SK-N-SH (cell line): ENCODE measurements around the gene PTPN4. TPM values are rescaled to one million over a fixed set of nuclear protein-coding genes. Genes with fewer than 3 reads are reported as not detected.

Experiments used
- CTCF ChIA-PET: fragments of 300-600, 350-600 bp; formaldehyde crosslinking; extraction: SDS; loops from one replicate; lab custom pipeline; 2021; lab: Yijun Ruan, JAX
- POLR2A ChIA-PET: fragments of 350-600 bp; sonication (Branson Sonifier 250); formaldehyde crosslinking; extraction: SDS; loops from one replicate; lab custom pipeline; 2020; ENCODE audit warnings: antibody characterized with exemption, inconsistent platforms; lab: Yijun Ruan, JAX
- DNase-seq: peaks from one replicate; pipeline ENCODE4 v3.0.0; 2012
- H2AFZ ChIP-seq: fragments of 200-600 bp; sonication (generic); 2 replicates; pipeline ENCODE4 v1.8.1; 2016; ENCODE audit warnings: antibody characterized with exemption, mild to moderate bottlenecking, low read depth
- H3F3A ChIP-seq: fragments of 200-600 bp; sonication (generic); replicated peaks from 2 replicates; pipeline ENCODE3; 2016; ENCODE audit warnings: antibody characterized with exemption, mild to moderate bottlenecking; ENCODE audit not compliant: insufficient read depth
- H3K27ac ChIP-seq, 2 experiments: fragments of 200-500 bp in 1 of 2; fragments of 200-600 bp in 1 of 2; sonication (Bioruptor generic) in 1 of 2; sonication (generic), shearing (Covaris generic) in 1 of 2; 2 replicates each; pipeline versions ENCODE4 v1.5.1 to v1.6.1; 2014 to 2016; ENCODE audit warnings: low read depth in 2 of 2, inconsistent platforms in 1 of 2, low read length in 1 of 2, mild to moderate bottlenecking in 1 of 2, mixed read lengths in 1 of 2
- H3K27me3 ChIP-seq: fragments of 200-600 bp; sonication (generic), shearing (Covaris generic); 2 replicates; pipeline ENCODE4 v1.6.1; 2016; ENCODE audit warnings: mixed run types; ENCODE audit not compliant: insufficient read depth
- H3K36me3 ChIP-seq, 2 experiments: fragments of 200-500 bp in 1 of 2; fragments of 200-600 bp in 1 of 2; sonication (Bioruptor generic) in 1 of 2; sonication (generic) in 1 of 2; replicated peaks in 1 of 2; 2 replicates each; pipeline versions ENCODE3 to v1.5.1; 2014 to 2016; ENCODE audit warnings: low read length in 1 of 2, mild to moderate bottlenecking in 1 of 2; ENCODE audit not compliant: insufficient read depth in 2 of 2, control insufficient read depth in 1 of 2
- H3K4me1 ChIP-seq, 2 experiments: fragments of 200-500 bp in 1 of 2; fragments of 200-600 bp in 1 of 2; sonication (Bioruptor generic) in 1 of 2; sonication (generic), shearing (Covaris generic) in 1 of 2; 2 replicates each; pipeline versions ENCODE4 v1.5.1 to v1.6.1; 2014 to 2016; ENCODE audit warnings: low read depth in 1 of 2, low read length in 1 of 2, mixed run types in 1 of 2; ENCODE audit not compliant: insufficient read depth in 2 of 2, control insufficient read depth in 1 of 2
- H3K4me2 ChIP-seq: fragments of 200-600 bp; sonication (generic), shearing (Covaris generic); 2 replicates; pipeline ENCODE4 v1.6.1; 2017; ENCODE audit warnings: mixed run types
- H3K4me3 ChIP-seq, 2 experiments: fragments of 200-500 bp in 1 of 2; fragments of 200-600 bp in 1 of 2; sonication (Bioruptor generic) in 1 of 2; sonication (generic), shearing (Covaris generic) in 1 of 2; 2 replicates each; pipeline versions ENCODE4 v1.5.1 to v1.8.1; 2014 to 2016; ENCODE audit warnings: low read depth in 2 of 2, inconsistent platforms in 1 of 2, low read length in 1 of 2, mild to moderate bottlenecking in 1 of 2, mixed read lengths in 1 of 2, moderate library complexity in 1 of 2
- H3K79me2 ChIP-seq: fragments of 200-600 bp; sonication (generic); 2 replicates; pipeline ENCODE4 v1.8.1; 2017; ENCODE audit warnings: mild to moderate bottlenecking; ENCODE audit not compliant: insufficient read depth
- H3K9ac ChIP-seq: fragments of 200-600 bp; sonication (generic); 2 replicates; pipeline ENCODE4 v1.6.1; 2017; ENCODE audit warnings: mixed run types
- H3K9me2 ChIP-seq: fragments of 200-600 bp; sonication (generic); 2 replicates; pipeline ENCODE4 v1.6.1; 2017; ENCODE audit warnings: mixed run types
- H3K9me3 ChIP-seq: fragments of 200-600 bp; sonication (generic); 2 replicates; pipeline ENCODE4 v1.6.1; 2017; ENCODE audit warnings: mixed run types, mild to moderate bottlenecking, moderate library complexity
- H4K20me1 ChIP-seq: fragments of 200-600 bp; sonication (generic); 2 replicates; pipeline ENCODE4 v1.6.1; 2017; ENCODE audit warnings: mild to moderate bottlenecking, mixed run types; ENCODE audit not compliant: insufficient read depth
- CHD2 ChIP-seq: fragments of 150-350 bp; IDR thresholded peaks from 2 replicates; pipeline ENCODE4 v1.6.1; 2018; ENCODE audit warnings: low read length; ENCODE audit not compliant: partially characterized antibody
- EP300 ChIP-seq, 2 experiments: IDR thresholded peaks; 2 replicates each; pipeline versions ENCODE4 v1.4.0 to v1.6.1; 2012; ENCODE audit warnings: borderline replicate concordance in 1 of 2, low read depth in 1 of 2, low read length in 1 of 2
- EZH2phosphoT487 ChIP-seq: fragments of 200-600 bp; sonication (generic); IDR thresholded peaks from 2 replicates; pipeline ENCODE4 v1.6.1; 2017; ENCODE audit warnings: low read depth, mixed run types, mild to moderate bottlenecking, antibody characterized with exemption, moderate library complexity, borderline replicate concordance
- FOSL2 ChIP-seq: IDR thresholded peaks from 2 replicates; pipeline ENCODE4 v1.4.0; 2012; ENCODE audit warnings: low read depth, mild to moderate bottlenecking, moderate library complexity, borderline replicate concordance
- GATA2 ChIP-seq: sonication (generic); formaldehyde crosslinking; IDR thresholded peaks from 2 replicates; pipeline ENCODE4 v1.5.0; 2020; ENCODE audit warnings: mild to moderate bottlenecking, missing genetic modification reagents
- MEF2A ChIP-seq: IDR thresholded peaks from 2 replicates; pipeline ENCODE4 v1.4.0; 2012; ENCODE audit warnings: low read depth, borderline replicate concordance
- NRF1 ChIP-seq: IDR thresholded peaks from 2 replicates; pipeline ENCODE4 v1.6.1; 2012; ENCODE audit warnings: low read depth, mild to moderate bottlenecking, low read length
- POLR2AphosphoS5 ChIP-seq: IDR thresholded peaks from 2 replicates; pipeline ENCODE4 v1.6.1; 2012; ENCODE audit warnings: low read depth, low read length
- RAD21 ChIP-seq: IDR thresholded peaks from 2 replicates; pipeline ENCODE4 v1.6.1; 2012; ENCODE audit warnings: mild to moderate bottlenecking, low read length
- TCF12 ChIP-seq: IDR thresholded peaks from 2 replicates; pipeline ENCODE4 v1.4.0; 2012
- YY1 ChIP-seq: IDR thresholded peaks from 2 replicates; pipeline ENCODE4 v1.4.0; 2012; ENCODE audit warnings: low read depth, mild to moderate bottlenecking
- WGBS: methylation state at CpG from one replicate; pipeline ENCODE4 v1.1.6; 2017; ENCODE audit warnings: low lambda C conversion rate; 5-methylcytosine and 5-hydroxymethylcytosine counted together
- polyA plus RNA-seq, 3 experiments: library from polyadenylated mRNA; depleted of rRNA; stranded (reverse); fragments of >200 nt; gene quantifications; 2 replicates each; pipeline ENCODE4 v1.2.3, GENCODE V29; 2012
- TF ChIP-seq, protein P1 (sequence below): IDR thresholded peaks from 2 replicates; pipeline ENCODE4 v1.6.1; 2012; ENCODE audit warnings: mild to moderate bottlenecking, low read depth, low read length, moderate library complexity
- TF ChIP-seq, protein P2 (sequence below): fragments of 200-600 bp; sonication (generic); IDR thresholded peaks from 2 replicates; pipeline ENCODE4 v1.6.1; 2017; ENCODE audit warnings: antibody characterized with exemption, mild to moderate bottlenecking, moderate library complexity

PTPN4 gene
- polyA plus RNA-seq, 1 of the 3 experiments (the other 2 are of a cell fraction) = 6.2 TPM

DNA sequence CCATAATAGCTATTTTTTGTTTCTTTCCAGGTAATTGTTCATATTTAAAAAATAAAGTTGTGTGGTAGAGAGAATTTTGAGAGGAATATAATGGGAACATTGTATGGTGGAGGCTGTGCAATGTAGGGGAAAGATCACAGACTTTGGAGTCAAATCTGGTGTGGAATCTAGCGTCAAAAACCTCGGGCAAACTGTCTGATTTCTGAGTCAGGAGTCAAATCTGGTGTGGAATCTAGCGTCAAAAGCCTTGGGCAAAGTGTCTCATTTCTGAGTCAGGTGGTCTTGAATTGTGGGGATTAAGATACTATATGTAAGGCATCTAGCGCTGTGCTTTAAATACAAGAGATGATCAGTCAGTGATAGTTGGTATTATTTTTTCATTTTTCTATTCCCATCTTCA is 5.1 kb downstream of the PTPN4 start:
- no peaks in the 10 kb centered on the region for H3K36me3 ChIP-seq
- no peak overlapping the region for H3K9ac ChIP-seq
- H4K20me1 ChIP-seq = peaks cover 7% of the 10 kb centered on the region; the same call in 1 of the 2 replicates
- no peaks in the 10 kb centered on the region for H3K9me3 ChIP-seq
- no peaks in the 10 kb centered on the region for H3K27me3 ChIP-seq
- no peak for DNase-seq
- peaks cover 0 to 12% of the 10 kb centered on the region in 2 experiments; a peak in 3 of 4 replicates for H3K4me1 ChIP-seq
- no peak overlapping the region for H3K4me3 ChIP-seq
- no peak overlapping the region for H2AFZ ChIP-seq
- H3K9me2 ChIP-seq = no peaks in the 10 kb centered on the region
- ChIA-PET POLR2A (no interaction called here), CTCF (interaction anchor here (0.9 kb wide), 1 partner anchor 10 kb away, joined by 3 read pairs; no protein-coding TSS in a partner anchor)
- H3K27ac ChIP-seq = no peak overlapping the region
- peaks cover 91% of the 10 kb centered on the region for H3K79me2 ChIP-seq
- H3K4me2 ChIP-seq = no peak overlapping the region
- H3F3A ChIP-seq = no peaks in the 10 kb centered on the region
- whole genome bisulfite sequencing = 95% methylated on average over 4 of the region's 4 CpGs
- TF ChIP-seq, protein P1, sequence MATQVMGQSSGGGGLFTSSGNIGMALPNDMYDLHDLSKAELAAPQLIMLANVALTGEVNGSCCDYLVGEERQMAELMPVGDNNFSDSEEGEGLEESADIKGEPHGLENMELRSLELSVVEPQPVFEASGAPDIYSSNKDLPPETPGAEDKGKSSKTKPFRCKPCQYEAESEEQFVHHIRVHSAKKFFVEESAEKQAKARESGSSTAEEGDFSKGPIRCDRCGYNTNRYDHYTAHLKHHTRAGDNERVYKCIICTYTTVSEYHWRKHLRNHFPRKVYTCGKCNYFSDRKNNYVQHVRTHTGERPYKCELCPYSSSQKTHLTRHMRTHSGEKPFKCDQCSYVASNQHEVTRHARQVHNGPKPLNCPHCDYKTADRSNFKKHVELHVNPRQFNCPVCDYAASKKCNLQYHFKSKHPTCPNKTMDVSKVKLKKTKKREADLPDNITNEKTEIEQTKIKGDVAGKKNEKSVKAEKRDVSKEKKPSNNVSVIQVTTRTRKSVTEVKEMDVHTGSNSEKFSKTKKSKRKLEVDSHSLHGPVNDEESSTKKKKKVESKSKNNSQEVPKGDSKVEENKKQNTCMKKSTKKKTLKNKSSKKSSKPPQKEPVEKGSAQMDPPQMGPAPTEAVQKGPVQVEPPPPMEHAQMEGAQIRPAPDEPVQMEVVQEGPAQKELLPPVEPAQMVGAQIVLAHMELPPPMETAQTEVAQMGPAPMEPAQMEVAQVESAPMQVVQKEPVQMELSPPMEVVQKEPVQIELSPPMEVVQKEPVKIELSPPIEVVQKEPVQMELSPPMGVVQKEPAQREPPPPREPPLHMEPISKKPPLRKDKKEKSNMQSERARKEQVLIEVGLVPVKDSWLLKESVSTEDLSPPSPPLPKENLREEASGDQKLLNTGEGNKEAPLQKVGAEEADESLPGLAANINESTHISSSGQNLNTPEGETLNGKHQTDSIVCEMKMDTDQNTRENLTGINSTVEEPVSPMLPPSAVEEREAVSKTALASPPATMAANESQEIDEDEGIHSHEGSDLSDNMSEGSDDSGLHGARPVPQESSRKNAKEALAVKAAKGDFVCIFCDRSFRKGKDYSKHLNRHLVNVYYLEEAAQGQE = no peak
- TF ChIP-seq POLR2AphosphoS5 (no peak), FOSL2 (no peak), NRF1 (no peak), MEF2A (no peak), YY1 (no peak), GATA2 (no peak), EP300 (IDR thresholded peaks at IDR 0.05; ENCODE audit: borderline replicate concordance in 1 of 2, low read depth in 1 of 2, low read length in 1 of 2) (no peak), TCF12 (no peak), RAD21 (no peak), CHD2 (no peak), EZH2phosphoT487 (no peak)
- TF ChIP-seq, protein P2, sequence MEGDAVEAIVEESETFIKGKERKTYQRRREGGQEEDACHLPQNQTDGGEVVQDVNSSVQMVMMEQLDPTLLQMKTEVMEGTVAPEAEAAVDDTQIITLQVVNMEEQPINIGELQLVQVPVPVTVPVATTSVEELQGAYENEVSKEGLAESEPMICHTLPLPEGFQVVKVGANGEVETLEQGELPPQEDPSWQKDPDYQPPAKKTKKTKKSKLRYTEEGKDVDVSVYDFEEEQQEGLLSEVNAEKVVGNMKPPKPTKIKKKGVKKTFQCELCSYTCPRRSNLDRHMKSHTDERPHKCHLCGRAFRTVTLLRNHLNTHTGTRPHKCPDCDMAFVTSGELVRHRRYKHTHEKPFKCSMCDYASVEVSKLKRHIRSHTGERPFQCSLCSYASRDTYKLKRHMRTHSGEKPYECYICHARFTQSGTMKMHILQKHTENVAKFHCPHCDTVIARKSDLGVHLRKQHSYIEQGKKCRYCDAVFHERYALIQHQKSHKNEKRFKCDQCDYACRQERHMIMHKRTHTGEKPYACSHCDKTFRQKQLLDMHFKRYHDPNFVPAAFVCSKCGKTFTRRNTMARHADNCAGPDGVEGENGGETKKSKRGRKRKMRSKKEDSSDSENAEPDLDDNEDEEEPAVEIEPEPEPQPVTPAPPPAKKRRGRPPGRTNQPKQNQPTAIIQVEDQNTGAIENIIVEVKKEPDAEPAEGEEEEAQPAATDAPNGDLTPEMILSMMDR = no peak
